ENCODE results near the gene GUCA1A. TPM values are rescaled to one million over a fixed set of nuclear protein-coding genes. Genes with fewer than 3 reads are reported as not detected.

The GUCA1A gene
- total RNA-seq, 1 experiment from 2014 or later = not detected

- TF ChIP-seq TCF7L2 (IDR thresholded peaks at IDR 0.05; ENCODE audit: low read depth, low read length) (no peak), POLR2AphosphoS5 (IDR thresholded peaks at IDR 0.05; ENCODE audit: low read depth, low read length) (no peak), REST (IDR thresholded peaks at IDR 0.05; ENCODE audit: insufficient read depth in 1 of 2, low read depth in 2 of 2, low read length in 1 of 2) (no peak), SIN3A (IDR thresholded peaks at IDR 0.05; ENCODE audit: borderline replicate concordance, insufficient read depth, low read depth, low read length) (no peak), CTCF (IDR thresholded peaks at IDR 0.05) (no peak)
- CTCF ChIA-PET = no interaction called here
- POLR2A ChIA-PET = interaction anchor here (0.7 kb wide), 1 partner anchor 29 kb away, joined by 3 read pairs; no protein-coding TSS in a partner anchor
- in situ Hi-C loops (cut with HindIII; ENCODE audit: low pct_unique_long_range_greater_than_20kb, low sequenced_read_pairs) (no loop called here), intact Hi-C loops (cut with micrococcal nuclease; ENCODE audit: unreplicated experiment) (no loop called here)
- no peak overlapping the region; the same call in 1 of the 2 replicates for H3K27ac ChIP-seq (ENCODE audit: low read length)
- ATAC-seq (no peak), DNase-seq (ENCODE audit: low read depth, low spot score) (no peak)
- H3K9me3 ChIP-seq (ENCODE audit: control insufficient read depth, insufficient read depth, low read depth, low read length) = no peaks in the 10 kb centered on the region
- no peaks in the 10 kb centered on the region for H3K27me3 ChIP-seq (ENCODE audit: control insufficient read depth, insufficient read depth, low read length)
- H3K36me3 ChIP-seq (ENCODE audit: control insufficient read depth, insufficient read depth, low read length) = no peaks in the 10 kb centered on the region
- H3K4me1 ChIP-seq (ENCODE audit: control insufficient read depth, insufficient read depth, low read length) = no peaks in the 10 kb centered on the region
- no TSS peak for BruUV-seq (replicated peaks)
- H3K4me3 ChIP-seq (ENCODE audit: low read depth in 2 of 2, low read length in 2 of 2) = no peak overlapping the region
These were observed 4.6 kb downstream of the GUCA1A start for GRCh38 chr6:42177514-42178364.

- in situ Hi-C loops (cut with HindIII; ENCODE audit: low pct_unique_long_range_greater_than_20kb, low sequenced_read_pairs) = no loop called here
- ATAC-seq = peak; percentile 57
- H3K4me1 ChIP-seq (ENCODE audit: control insufficient read depth, insufficient read depth, low read length) = no peaks in the 10 kb centered on the region
- intact Hi-C loops (cut with micrococcal nuclease; ENCODE audit: unreplicated experiment) = no loop called here
- no peaks in the 10 kb centered on the region for H3K36me3 ChIP-seq (ENCODE audit: control insufficient read depth, insufficient read depth, low read length)
- TF ChIP-seq REST (IDR thresholded peaks at IDR 0.05; ENCODE audit: insufficient read depth in 1 of 2, low read depth in 2 of 2, low read length in 1 of 2) (no peak), POLR2AphosphoS5 (IDR thresholded peaks at IDR 0.05; ENCODE audit: low read depth, low read length) (no peak), TCF7L2 (IDR thresholded peaks at IDR 0.05; ENCODE audit: low read depth, low read length) (no peak), CTCF (IDR thresholded peaks at IDR 0.05) (no peak), SIN3A (IDR thresholded peaks at IDR 0.05; ENCODE audit: borderline replicate concordance, insufficient read depth, low read depth, low read length) (no peak)
- DNase-seq (ENCODE audit: low read depth, low spot score) = no peak
- no peak overlapping the region for H3K4me3 ChIP-seq (ENCODE audit: low read depth in 2 of 2, low read length in 2 of 2)
- no TSS peak for BruUV-seq (replicated peaks)
- H3K27ac ChIP-seq (ENCODE audit: low read length) = no peak overlapping the region
- ChIA-PET CTCF (no interaction called here), POLR2A (interaction anchor here (0.6 kb wide), 1 partner anchor 9 kb away, joined by 3 read pairs; no protein-coding TSS in a partner anchor)
- no peaks in the 10 kb centered on the region for H3K27me3 ChIP-seq (ENCODE audit: control insufficient read depth, insufficient read depth, low read length)
- no peaks in the 10 kb centered on the region for H3K9me3 ChIP-seq (ENCODE audit: control insufficient read depth, insufficient read depth, low read depth, low read length)
These were observed 6.2 kb downstream of the GUCA1A start for GRCh38 chr6:42179261-42179944.

All from Panc1 (cell line).